Measurements from ENCODE around the gene SETD7. TPM values are rescaled to one million over a fixed set of nuclear protein-coding genes. Genes with fewer than 3 reads are reported as not detected.

Gene SETD7
- total RNA-seq, 2 donors from 2014 or later = 74.7 to 101 TPM

DNA sequence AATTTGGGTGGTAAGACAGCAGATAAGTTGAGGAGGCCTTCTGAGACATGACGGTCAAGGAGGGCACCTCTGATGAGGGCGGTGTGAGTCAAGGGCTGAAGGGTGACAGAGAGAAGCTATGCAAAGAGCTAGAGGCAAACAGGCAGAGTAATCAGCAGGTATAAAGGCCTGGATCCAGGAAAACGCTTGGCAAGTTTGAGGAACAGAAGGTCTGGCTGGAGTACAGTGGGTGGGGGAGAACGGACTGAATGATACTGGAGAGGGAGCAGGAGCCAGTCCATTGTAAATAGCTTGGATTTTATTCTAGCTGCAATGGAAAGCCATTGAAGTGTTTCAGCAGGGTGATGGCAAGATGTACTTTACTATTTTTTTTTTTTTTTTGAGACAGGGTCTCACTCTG is 62.8 kb downstream of the SETD7 start:
- ATAC-seq (ENCODE audit: insufficient number of reproducible peaks, low FRiP score, low read depth) = no peak
- no peaks in the 10 kb centered on the region for H3K27me3 ChIP-seq (replicated peaks; ENCODE audit: insufficient read depth)
- H3K9me3 ChIP-seq = no peaks in the 10 kb centered on the region
- TF ChIP-seq, protein P1, sequence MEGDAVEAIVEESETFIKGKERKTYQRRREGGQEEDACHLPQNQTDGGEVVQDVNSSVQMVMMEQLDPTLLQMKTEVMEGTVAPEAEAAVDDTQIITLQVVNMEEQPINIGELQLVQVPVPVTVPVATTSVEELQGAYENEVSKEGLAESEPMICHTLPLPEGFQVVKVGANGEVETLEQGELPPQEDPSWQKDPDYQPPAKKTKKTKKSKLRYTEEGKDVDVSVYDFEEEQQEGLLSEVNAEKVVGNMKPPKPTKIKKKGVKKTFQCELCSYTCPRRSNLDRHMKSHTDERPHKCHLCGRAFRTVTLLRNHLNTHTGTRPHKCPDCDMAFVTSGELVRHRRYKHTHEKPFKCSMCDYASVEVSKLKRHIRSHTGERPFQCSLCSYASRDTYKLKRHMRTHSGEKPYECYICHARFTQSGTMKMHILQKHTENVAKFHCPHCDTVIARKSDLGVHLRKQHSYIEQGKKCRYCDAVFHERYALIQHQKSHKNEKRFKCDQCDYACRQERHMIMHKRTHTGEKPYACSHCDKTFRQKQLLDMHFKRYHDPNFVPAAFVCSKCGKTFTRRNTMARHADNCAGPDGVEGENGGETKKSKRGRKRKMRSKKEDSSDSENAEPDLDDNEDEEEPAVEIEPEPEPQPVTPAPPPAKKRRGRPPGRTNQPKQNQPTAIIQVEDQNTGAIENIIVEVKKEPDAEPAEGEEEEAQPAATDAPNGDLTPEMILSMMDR (IDR thresholded peaks at IDR 0.05) = no peak
- no peaks in the 10 kb centered on the region for H3K4me1 ChIP-seq (ENCODE audit: control insufficient read depth in 1 of 2, low read depth in 2 of 2)
- DNase-seq (ENCODE audit: low spot score) = no peak
- no peak overlapping the region for H3K4me3 ChIP-seq
- no peaks in the 10 kb centered on the region for H3K36me3 ChIP-seq
- H3K27ac ChIP-seq = no peak overlapping the region

DNA sequence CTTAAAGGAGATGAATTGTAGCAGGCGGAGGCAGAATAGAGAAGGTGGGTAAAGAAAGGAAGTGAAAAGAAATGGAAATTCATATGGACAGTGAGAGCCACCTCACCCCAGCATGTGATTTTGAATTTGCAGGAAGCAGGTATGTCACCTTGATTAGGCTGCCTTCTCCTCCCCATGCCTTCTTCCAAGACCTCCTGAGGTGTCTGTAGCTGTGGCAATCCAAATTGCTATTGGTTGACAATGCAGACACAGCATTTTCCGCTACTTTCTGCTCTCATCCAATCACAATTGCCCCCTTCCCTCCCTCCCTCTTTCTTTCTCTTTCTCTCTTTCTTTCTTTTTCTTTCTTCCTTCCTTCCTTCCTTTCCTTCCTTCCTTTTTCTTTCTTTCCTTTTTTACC is 63.6 kb downstream of the SETD7 start:
- H3K4me1 ChIP-seq (ENCODE audit: control insufficient read depth in 1 of 2, low read depth in 2 of 2) = peaks cover 0 to under 1% of the 10 kb centered on the region in 2 donors
- H3K9me3 ChIP-seq = no peaks in the 10 kb centered on the region
- no peaks in the 10 kb centered on the region for H3K27me3 ChIP-seq (replicated peaks; ENCODE audit: insufficient read depth)
- TF ChIP-seq, protein P1 (IDR thresholded peaks at IDR 0.05) = no peak
- no peaks in the 10 kb centered on the region for H3K36me3 ChIP-seq
- ATAC-seq (ENCODE audit: insufficient number of reproducible peaks, low FRiP score, low read depth) (no peak), DNase-seq (ENCODE audit: low spot score) (no peak)
- H3K4me3 ChIP-seq = no peak overlapping the region
- H3K27ac ChIP-seq = no peak overlapping the region

DNA sequence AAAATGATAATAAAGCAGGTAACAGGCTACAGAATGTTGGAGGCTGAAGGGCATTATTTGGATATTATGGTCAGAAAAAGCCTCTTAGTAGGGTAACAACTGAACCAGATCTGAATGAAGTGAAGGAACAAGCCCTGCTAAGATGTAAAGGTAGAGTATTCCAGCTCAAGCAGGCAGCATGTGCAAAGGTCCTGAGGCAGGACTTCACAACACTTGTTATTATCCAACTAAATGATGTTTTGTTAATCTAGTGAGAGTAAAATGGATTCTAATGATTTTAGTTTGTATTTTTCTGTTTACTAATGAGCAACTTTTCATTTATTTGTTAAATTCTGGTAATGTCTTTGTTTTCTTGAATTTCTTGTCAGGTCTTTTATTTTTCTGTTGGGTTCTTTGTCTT is 66.4 kb downstream of the SETD7 start:
- DNase-seq (ENCODE audit: low spot score) (no peak), ATAC-seq (ENCODE audit: insufficient number of reproducible peaks, low FRiP score, low read depth) (no peak)
- H3K36me3 ChIP-seq = no peaks in the 10 kb centered on the region
- no peak overlapping the region for H3K4me3 ChIP-seq
- H3K27ac ChIP-seq = no peak overlapping the region
- TF ChIP-seq, protein P1 (IDR thresholded peaks at IDR 0.05) = no peak
- no peaks in the 10 kb centered on the region for H3K9me3 ChIP-seq
- H3K27me3 ChIP-seq (replicated peaks; ENCODE audit: insufficient read depth) = no peaks in the 10 kb centered on the region
- H3K4me1 ChIP-seq (ENCODE audit: control insufficient read depth in 1 of 2, low read depth in 2 of 2) = peaks cover 0 to 8% of the 10 kb centered on the region in 2 donors

DNA sequence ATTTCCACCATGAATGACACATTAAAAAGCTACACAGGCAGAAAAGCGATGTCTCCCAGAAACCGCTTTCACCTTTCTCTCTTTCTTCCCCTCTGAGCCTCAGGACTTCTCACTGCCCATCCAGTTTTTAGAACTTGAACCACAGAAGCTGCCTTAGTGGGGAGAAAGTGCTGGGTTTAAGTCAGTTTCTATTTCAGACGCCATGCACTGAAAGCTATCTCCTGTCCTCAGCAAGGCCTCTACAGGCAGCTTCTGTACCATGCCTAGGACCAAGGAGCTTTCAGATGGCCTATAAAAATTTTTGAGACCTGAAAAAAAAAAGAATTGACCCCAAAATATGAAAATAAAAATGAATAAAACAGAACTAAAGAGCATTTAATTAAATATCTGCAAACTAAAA is 67.6 kb downstream of the SETD7 start:
- H3K4me3 ChIP-seq = no peak overlapping the region
- no peak for DNase-seq (ENCODE audit: low spot score)
- H3K4me1 ChIP-seq (ENCODE audit: control insufficient read depth in 1 of 2, low read depth in 2 of 2) = peaks cover 0 to 8% of the 10 kb centered on the region in 2 donors
- H3K9me3 ChIP-seq = no peaks in the 10 kb centered on the region
- no peak for ATAC-seq (ENCODE audit: insufficient number of reproducible peaks, low FRiP score, low read depth)
- H3K27me3 ChIP-seq (replicated peaks; ENCODE audit: insufficient read depth) = no peaks in the 10 kb centered on the region
- H3K27ac ChIP-seq = no peak overlapping the region
- no peaks in the 10 kb centered on the region for H3K36me3 ChIP-seq
- TF ChIP-seq, protein P1 (IDR thresholded peaks at IDR 0.05) = no peak

DNA sequence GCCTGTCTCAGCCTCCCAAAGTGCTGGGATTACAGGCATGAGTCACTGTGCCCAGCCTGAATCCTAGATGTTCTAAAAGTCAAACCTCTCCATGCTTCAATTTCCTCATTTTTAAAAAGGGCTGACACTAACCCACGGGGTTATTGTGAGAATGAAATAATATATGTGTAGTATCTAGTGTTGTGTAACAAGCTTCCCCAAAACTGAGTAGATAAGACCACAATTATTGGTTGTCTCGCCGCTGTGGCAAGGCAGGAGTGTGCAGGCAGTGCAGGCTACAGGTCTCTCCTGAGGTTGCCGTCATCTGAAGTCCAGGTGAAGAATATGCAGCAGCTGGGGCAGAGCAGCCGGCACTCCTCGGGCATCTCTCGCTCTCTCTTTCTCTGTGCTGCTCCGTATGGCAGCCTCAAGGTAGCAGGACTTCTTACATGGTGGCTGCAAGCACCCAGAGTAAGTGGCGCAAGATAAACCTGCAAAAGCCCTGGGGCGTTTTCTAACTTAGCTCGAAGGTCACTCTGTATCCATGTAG is 71.2 kb downstream of the SETD7 start:
- H3K27me3 ChIP-seq (replicated peaks; ENCODE audit: insufficient read depth) = no peaks in the 10 kb centered on the region
- TF ChIP-seq, protein P1 (IDR thresholded peaks at IDR 0.05) = no peak
- DNase-seq (ENCODE audit: low spot score) (no peak), ATAC-seq (ENCODE audit: insufficient number of reproducible peaks, low FRiP score, low read depth) (no peak)
- H3K9me3 ChIP-seq = no peaks in the 10 kb centered on the region
- H3K4me1 ChIP-seq (ENCODE audit: control insufficient read depth in 1 of 2, low read depth in 2 of 2) = peaks cover 0 to 8% of the 10 kb centered on the region in 2 donors
- H3K36me3 ChIP-seq = no peaks in the 10 kb centered on the region
- H3K4me3 ChIP-seq = no peak overlapping the region
- H3K27ac ChIP-seq = no peak overlapping the region

Data from thoracic aorta (tissue), 2 donors.